HG03175 (cell line): ENCODE measurements around the gene PRKD1.
A peak's percentile ranks its signal among the peaks of the same experiment; 100 is the strongest.

Experiments
- ATAC-seq: cut with Tn5 transposase; IDR thresholded peaks from one replicate; pipeline ENCODE4 v1.9.1; 2021; ENCODE audit warnings: mild to moderate bottlenecking, moderate library complexity; ENCODE audit not compliant: unreplicated experiment

Gene PRKD1

DNA sequence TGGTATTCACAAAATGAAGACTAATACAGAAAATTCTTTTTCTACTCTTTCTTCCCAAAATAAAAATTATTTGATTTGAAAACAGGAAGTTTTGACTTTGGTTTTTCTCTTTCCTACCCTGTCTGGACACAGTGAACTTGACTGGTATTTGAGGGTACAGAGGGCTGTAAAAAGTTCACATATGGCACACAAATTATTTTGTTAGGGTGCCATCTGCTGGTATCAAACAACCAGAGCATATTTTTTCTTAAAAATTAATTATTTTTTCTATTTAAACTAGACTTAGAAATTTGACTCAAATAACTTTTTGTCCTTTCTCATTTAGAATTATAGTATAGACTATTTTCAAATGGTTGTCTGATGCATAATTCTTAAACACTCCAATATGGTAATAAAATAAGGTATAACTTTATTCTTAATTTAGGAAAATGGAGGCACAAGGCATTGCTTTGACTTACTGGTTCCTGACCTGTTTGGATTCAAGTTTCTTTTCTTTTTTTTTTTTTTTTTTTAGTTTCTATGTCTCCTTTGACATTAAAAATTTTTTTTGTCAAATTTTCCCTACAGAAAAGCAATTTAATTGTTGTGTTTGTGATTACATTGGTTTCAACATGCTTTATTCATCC lies 390.6 kb downstream of the PRKD1 start:
- no peak for ATAC-seq

DNA sequence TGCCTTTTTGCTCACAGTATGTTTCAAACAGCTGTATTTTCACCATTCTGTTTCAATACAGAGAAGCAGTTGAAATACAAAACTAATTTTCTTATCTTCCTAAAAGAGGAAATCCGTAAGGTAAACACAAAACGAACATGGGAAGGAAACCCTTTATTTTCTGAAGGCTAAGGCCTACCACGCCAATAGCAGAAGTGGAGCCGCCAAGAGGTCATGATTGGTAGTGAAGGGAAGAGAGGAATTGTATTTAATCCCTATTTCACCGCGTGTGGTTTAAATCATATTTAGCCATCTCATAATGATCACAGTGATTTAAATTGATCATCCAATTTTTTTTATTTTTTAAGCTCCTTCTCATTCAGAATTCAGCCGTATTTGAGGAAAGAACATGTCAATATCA lies 398.2 kb downstream of the PRKD1 start:
- ATAC-seq, result no peak

- ATAC-seq, result peak; percentile 63
Measured at GRCh38 chr14:29528889-29529288, 398.8 kb downstream of the PRKD1 start.

GRCh38 chr14:29527286-29527685 lies 400.4 kb downstream of the PRKD1 start:
- ATAC-seq, result no peak
